ENCODE results near the gene R3HDM2.

The R3HDM2 gene

DNA sequence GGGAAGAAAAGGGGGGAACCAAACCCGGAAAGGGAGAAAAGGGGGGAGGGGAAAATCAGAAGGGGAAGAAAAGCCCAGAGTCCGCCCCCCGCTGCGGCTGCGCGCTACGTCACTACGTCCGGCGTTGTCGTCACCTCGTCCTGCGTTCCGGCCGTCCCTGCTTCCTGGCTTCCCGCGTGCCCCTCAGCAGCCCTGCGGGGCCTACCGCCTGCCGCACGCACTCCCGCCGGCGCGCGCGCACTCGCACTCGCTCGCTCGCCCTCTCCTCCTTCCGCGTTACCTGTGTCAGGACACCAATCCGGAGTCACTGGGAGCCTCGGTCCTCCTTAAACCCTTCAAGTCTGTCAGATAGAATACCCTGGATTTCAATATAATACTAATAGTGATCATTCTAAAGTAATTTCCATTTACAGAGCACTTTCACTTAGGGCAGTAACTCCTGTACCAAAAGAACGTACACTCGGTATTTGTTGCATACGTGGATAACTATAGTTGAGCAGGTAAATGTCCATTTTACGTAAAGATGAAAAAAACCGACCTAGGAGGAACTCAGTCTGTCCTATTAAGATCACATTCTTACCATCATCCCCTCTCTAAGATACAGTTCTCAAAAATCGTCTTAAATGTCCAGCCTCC lies at the start of gene R3HDM2:
Gene R3HDM2 (minus strand): TSS at position 113 of the 636 bp plus-strand sequence. CDS start 120,615 bp downstream, outside the sequence.
- DNase-seq (ENCODE audit: low read depth in 2 of 2) = peak; percentile 92 to 94

DNA sequence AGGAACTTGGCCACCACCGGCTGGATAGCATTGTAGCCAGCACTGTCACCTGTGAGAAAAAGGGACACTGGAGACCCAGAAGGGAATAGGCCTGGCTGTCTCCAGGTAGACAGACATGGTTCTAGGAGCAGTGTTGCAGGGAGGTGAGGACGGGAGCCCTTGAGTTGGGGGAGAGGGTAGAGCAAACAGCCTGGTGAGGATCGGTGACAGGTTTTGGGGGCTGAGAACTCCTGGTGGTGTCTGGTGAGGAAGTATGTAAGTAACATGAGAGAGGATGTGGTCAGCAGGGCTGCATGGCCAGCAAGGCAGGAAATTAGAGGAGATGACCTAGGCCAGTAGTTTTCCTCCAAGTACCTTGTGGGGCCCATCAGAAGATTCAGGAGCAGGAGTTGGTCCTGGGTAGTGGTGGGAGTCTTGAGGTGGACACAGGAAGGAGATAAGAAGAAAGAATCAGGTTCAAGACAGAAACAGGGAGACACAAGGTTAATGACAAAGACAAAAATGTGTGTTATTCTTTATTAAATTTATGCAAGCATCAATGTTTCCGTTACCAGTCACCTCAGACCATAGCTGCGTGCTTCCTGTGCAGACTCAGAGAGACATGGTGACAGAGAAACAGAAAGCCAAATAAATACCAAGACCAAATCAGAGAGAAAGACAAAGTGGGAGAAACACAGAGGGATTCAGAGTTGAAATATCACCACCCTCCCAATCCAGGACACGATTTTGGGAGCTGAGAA lies 48.7 kb upstream of the R3HDM2 start, which contains the start of gene ARHGAP9:
Gene ARHGAP9 (minus strand): TSS at position 491 of the 740 bp plus-strand sequence. CDS start 460 bp downstream, at position 31.
- DNase-seq (ENCODE audit: low read depth in 2 of 2) = no peak

DNA sequence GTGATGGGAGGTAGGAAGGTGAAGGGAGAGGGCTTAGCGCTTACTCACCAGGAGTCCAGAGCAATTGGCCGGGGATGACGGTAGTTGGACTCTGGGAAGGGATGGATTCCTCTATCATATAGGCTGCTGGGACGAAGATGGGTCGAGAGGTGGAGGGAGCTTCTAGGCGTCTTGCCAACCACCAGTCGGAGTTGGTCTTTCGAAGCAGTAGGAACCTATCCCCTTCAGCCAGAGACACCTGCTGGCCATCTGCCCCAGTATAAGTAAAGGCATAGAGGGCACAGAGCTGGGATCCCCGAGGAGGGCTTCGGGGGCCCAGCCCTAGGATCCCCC lies 48.2 kb upstream of the R3HDM2 start:
- no peak for DNase-seq (ENCODE audit: low read depth in 2 of 2)

GRCh38 chr12:57477710-57478681 lies 47.2 kb upstream of the R3HDM2 start:
- DNase-seq (ENCODE audit: low read depth in 2 of 2) = no peak

DNA sequence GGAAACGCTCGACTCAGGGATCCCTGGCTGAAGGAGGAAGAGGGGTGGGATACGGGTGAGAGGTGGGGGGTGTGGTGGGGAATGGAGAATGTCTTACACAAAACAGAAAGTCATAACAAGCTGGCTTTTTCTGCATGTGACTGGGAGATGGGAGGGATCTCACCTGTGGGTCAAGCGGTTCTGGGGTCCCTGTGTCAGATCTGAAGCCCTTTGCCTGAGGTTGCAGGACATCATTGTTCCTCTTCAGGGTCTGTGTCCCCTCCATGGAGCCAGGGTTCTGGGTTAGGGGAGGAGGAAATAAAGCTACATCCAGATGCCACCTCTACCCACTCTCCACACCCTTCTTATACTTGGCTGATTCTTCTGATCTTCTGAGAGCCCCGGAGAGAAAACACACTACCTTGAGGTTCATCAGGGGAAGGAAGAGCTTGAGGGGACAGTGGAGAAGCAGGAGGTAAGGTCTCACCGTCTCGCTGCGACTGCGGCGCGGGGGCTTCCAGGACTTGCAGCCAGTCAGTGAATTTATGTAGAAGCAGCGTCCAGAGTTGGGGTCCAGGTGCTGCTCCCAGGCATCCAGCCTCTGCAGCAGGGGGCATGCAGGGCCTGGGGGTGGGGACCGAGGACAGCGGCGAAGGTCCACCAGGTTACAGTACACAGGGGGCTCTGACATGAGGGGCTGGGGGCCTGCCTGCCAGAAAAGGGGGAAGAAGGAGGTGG lies 46.3 kb upstream of the R3HDM2 start:
- no peak for DNase-seq (ENCODE audit: low read depth in 2 of 2)

- DNase-seq (ENCODE audit: low read depth in 2 of 2) = peak; percentile 68 to 74
These were observed 45.5 kb upstream of the R3HDM2 start for GRCh38 chr12:57476162-57476992.

DNA sequence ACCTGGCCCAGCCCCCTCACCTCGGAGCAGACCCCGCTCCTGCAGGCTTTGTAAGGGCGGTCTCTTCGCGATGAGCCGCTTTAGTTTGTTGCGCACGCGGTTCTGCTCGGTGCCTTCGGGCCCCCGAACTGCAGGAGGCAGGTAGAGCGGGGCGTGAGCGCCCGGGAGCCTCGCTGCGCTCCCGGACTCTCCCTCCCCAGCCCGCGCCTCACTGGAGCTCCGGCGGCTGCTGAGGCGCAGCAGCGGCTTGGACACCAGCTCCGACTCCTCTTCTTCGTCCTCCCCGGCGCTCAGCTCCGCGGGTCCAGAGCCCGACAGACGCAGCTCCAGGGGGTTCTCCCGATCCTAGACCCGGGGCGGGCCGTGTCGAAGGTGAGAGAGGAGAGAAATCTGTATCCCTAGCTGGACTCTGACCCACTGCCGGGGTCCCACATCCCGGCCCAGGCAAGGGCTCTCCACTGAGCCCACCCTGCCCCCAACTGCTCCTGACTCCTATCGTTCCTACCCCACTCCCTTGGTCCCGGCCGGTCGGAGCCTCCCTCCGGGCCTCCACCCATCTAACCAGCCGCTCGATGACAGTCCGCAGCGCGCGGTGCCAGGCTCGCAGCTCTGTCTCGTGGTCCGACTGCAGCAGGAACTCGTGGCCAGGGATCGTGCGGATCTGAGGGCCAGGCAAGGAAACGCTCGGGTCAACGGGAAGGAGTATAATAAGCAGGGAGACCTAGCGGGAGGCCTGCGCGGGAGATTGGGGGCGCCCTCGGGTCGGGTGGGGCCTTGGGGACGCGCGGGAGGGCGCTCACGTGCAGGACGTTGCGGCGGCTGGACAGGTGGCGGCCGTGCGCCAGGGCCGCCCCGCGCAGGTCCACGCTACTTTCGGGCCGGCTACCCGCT lies 44.7 kb upstream of the R3HDM2 start:
- no peak for DNase-seq (ENCODE audit: low read depth in 2 of 2)

- no peak for DNase-seq (ENCODE audit: low read depth in 2 of 2)
These were observed 44.0 kb upstream of the R3HDM2 start for GRCh38 chr12:57474862-57475261.

DNA sequence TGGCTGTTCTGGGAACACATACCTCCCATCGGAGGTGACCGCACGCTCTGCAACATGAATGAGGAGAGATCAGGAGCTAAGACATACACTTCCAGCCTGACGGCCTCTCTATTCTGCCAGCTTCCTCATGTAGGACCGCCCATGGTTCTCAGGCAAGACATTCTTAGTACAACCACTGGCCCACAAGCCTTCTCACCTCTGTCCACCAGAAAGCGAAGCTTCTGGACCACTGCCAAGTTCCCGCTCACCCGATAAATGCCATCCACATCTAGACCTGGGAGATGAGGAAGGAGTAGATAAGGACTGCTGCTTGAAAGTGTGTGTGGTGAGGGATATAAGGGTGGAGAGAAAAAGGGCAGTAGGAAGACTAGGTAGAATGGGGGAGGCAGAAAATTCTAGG lies 43.6 kb upstream of the R3HDM2 start:
- DNase-seq (ENCODE audit: low read depth in 2 of 2) = no peak

DNA sequence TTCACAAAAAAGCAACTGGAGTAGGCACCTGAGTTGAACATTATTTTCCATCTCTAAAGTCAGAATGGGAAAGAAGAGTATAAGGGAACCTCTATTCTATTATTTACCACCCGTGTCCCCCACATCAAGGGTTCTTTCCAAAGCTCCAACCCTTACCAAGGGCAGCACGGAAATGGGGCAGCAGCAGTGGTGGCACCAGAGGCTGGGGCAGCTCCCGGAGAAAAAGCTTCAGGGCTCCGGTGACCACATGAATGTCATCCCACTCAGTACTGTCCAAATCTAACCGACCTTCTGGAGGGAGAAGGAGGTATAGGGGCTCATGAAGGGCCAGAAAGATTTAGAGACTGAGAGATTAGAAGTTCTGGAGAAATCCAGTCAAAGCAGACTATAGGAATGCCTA lies 43.0 kb upstream of the R3HDM2 start:
- no peak for DNase-seq (ENCODE audit: low read depth in 2 of 2)

GRCh38 chr12:57473392-57473791 lies 42.5 kb upstream of the R3HDM2 start:
- no peak for DNase-seq (ENCODE audit: low read depth in 2 of 2)

- DNase-seq (ENCODE audit: low read depth in 2 of 2) = no peak
These were observed 41.5 kb upstream of the R3HDM2 start for GRCh38 chr12:57472391-57472790.

DNA sequence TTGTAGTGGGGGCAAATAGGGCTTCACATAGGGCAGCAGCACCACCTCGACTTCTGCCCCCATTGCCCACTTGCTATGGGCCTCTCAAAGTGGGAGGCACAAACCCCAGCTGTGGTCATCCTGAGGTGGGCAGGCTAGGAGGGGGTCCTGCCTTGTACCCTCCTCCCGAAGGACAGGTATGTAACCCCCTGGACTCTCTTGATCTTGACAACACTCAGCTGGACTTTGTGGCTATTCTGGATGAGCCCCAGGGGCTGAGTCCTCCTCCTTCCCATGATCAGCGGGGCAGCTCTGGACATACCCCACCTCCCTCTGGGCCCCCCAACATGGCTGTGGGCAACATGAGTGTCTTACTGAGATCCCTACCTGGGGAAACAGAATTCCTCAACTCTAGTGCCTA lies 40.8 kb upstream of the R3HDM2 start:
- DNase-seq (ENCODE audit: low read depth in 2 of 2) = no peak

DNA sequence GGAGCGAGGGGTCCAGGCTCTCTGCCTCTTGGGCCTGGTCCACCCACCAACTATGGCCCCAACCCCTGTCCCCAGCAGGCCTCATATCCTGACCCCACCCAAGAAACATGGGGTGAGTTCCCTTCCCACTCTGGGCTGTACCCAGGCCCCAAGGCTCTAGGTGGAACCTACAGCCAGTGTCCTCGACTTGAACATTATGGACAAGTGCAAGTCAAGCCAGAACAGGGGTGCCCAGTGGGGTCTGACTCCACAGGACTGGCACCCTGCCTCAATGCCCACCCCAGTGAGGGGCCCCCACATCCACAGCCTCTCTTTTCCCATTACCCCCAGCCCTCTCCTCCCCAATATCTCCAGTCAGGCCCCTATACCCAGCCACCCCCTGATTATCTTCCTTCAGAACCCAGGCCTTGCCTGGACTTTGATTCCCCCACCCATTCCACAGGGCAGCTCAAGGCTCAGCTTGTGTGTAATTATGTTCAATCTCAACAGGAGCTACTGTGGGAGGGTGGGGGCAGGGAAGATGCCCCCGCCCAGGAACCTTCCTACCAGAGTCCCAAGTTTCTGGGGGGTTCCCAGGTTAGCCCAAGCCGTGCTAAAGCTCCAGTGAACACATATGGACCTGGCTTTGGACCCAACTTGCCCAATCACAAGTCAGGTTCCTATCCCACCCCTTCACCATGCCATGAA lies 40.3 kb upstream of the R3HDM2 start:
- DNase-seq (ENCODE audit: low read depth in 2 of 2) = no peak

DNA sequence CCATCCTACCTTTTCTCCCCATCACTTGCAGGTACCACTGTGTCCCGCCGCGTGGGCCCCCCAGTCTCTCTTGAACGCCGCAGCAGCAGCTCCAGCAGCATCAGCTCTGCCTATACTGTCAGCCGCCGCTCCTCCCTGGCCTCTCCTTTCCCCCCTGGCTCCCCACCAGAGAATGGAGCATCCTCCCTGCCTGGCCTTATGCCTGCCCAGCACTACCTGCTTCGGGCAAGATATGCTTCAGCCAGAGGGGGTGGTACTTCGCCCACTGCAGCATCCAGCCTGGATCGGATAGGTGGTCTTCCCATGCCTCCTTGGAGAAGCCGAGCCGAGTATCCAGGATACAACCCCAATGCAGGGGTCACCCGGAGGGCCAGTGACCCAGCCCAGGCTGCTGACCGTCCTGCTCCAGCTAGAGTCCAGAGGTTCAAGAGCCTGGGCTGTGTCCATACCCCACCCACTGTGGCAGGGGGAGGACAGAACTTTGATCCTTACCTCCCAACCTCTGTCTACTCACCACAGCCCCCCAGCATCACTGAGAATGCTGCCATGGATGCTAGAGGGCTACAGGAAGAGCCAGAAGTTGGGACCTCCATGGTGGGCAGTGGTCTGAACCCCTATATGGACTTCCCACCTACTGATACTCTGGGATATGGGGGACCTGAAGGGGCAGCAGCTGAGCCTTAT lies 39.6 kb upstream of the R3HDM2 start:
- no peak for DNase-seq (ENCODE audit: low read depth in 2 of 2)

DNA sequence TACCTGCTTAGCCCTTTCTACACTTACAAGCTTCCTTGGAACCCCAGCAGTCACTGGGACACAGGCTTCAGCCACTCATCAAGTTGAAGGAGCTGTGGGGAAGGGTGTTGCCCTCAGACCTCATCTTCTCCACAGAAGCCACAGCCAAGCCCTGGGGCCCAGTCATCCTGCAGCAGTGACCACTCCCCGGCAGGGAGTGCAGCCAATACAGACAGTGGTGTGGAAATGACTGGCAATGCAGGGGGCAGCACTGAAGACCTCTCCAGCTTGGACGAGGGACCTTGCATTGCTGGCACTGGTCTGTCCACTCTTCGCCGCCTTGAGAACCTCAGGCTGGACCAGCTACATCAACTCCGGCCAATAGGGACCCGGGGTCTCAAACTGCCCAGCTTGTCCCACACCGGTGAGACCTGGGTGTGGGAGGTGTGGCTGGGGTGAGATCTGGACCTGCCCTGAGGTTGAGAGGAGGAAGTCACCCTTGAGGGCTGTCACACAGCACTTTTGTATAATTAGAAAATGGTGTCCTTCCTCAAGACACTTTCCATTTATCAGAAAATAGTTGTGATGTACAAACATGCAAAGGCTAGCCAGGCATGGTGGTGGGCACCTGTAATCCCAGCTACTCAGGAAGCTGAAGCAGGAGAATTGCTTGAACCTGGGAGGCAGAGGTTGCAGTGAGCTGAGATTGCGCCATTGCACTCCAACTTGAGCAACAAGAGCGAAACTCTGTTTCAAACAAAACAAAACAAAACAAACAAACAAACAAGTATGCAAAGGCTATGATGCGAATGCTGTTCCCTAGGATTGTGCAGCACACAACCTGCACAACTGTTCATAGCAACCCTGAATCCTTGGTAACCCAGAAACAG lies 38.7 kb upstream of the R3HDM2 start:
- no peak for DNase-seq (ENCODE audit: low read depth in 2 of 2)

DNA sequence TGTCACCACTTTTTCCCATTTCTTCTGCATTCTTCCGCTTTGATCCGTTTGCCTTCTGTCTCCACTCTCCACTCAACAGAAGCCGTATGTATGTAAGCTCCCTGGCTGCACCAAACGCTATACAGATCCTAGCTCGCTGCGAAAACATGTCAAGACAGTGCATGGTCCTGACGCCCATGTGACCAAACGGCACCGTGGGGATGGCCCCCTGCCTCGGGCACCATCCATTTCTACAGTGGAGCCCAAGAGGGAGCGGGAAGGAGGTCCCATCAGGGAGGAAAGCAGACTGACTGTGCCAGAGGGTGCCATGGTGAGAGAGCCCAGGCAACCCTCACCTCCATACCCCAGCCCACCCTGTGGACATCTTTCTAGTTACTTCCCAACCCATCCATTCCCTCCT lies 37.1 kb upstream of the R3HDM2 start:
- DNase-seq (ENCODE audit: low read depth in 2 of 2) = no peak

All from activated CD4-positive, alpha-beta T cell treated with anti-CD3 and anti-CD28 coated beads for 24 hours (primary cell).